Stomach (tissue), 4 donors: ENCODE data around the gene SYT7.

ENCODE experiments used
- CTCF ChIP-seq, 7 experiments: fragments of 450-650 bp in 4 of 7; fragments of 200-600 bp in 3 of 7; sonication (generic) in 3 of 7; IDR thresholded peaks; one replicate each; pipeline ENCODE4 v1.5.1; 2016 to 2019; ENCODE audit warnings: antibody characterized with exemption in 7 of 7, control low read depth in 2 of 7, mild to moderate bottlenecking in 1 of 7
- EP300 ChIP-seq: sonication (generic); formaldehyde crosslinking; IDR thresholded peaks from one replicate; pipeline ENCODE4 v1.6.1; 2017; ENCODE audit warnings: antibody characterized with exemption
- POLR2A ChIP-seq, 4 donors: fragments of 450-650 bp; IDR thresholded peaks; one replicate each; pipeline ENCODE4 v1.6.1; 2016; ENCODE audit warnings: antibody characterized with exemption in 4 of 4, control low read depth in 2 of 4, mild to moderate bottlenecking in 1 of 4, moderate library complexity in 1 of 4
- POLR2AphosphoS5 ChIP-seq, 3 donors: sonication (generic); formaldehyde crosslinking; IDR thresholded peaks; one replicate each; pipeline ENCODE4 v1.6.1; 2016; ENCODE audit warnings: antibody characterized with exemption in 3 of 3

GRCh38 chr11:61587541-61587941, 6.7 kb upstream of the SYT7 start:
- no peak for TF ChIP-seq CTCF (IDR thresholded peaks at IDR 0.05)
- no peak for TF ChIP-seq POLR2AphosphoS5 (IDR thresholded peaks at IDR 0.05)
- no peak for TF ChIP-seq EP300
- no peak for TF ChIP-seq POLR2A (IDR thresholded peaks at IDR 0.05)
